GM08714 (cell line): ENCODE results near the gene C15orf62.

Experiments used
- H3K4me3 ChIP-seq: fragments of 200-500 bp; sonication (Bioruptor generic); 2 replicates; pipeline ENCODE4 v1.5.1; 2014; ENCODE audit warnings: mild to moderate bottlenecking, low read length, inconsistent platforms
- ZNF274 ChIP-seq: IDR thresholded peaks from 2 replicates; pipeline ENCODE4 v1.6.1; 2012; ENCODE audit warnings: mild to moderate bottlenecking, low read depth, low read length

Gene C15orf62

DNA sequence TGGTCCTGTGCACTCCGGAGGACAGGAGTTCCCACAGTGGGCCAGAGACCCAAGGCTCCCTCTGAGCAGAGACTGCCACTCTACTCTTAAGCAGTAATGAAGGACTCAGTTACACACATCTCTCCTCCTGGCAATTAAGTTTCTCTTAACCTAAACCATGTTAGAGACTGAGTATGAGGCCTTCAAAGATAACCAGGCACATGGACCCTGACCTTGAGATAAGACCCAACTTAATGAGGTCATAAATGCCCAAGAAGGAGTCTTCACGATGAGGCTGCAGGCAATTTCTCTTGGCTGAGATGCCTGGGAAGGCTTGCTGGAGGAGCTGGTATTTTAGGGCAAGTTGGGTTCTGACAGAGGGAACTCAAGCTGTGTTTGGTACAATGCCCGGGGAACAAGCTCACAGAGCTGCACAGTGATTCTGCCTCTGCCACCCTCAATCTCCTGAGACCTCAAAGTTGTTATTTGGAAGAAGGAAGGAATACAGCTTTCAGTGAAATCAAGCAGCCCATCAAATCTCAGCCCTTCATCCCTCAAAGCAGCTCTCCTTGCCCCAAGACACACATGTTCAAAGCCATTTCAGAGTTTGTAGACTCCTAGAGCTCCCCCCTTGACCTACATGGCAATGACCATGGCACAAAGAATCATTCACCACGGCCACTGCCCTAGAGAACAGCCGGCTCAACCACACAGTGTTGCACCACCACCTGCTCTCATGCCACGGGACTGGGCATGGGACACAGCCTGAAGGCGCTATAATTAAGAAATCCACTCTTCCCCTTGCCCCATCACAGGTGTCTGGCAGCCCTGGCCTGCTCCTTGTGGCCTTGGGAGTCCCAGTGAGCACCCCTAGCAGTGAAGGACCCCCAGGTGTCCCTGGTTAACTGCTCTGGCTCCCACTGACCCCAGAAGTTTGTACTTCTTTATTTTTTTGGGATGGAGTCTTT is 21.8 kb upstream of the C15orf62 start:
- TF ChIP-seq ZNF274: no peak
- H3K4me3 ChIP-seq: no peak overlapping the region

DNA sequence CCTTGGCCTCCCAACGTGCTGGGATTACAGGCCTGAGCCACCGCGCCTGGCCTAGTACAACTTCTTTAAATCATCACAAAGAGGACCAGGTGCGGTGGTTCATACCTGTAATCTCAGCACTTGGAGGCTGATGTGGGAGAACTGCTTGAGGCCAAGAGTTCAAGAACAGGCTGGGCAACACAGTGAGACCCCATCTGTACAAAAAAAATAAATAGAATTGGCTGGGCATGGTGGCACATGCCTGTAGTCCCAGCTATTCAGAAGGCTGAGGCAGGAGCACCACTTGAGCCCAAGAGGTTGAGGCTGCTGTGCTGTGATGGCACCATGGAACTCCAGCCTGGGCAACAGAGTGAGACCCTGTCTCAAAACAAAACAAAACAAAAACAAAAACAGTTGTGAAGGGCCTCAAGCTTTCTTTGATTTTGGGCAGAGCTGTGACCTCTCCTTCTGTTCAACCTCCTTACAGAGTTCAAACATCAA is 20.6 kb upstream of the C15orf62 start:
- TF ChIP-seq ZNF274: no peak
- H3K4me3 ChIP-seq: no peak overlapping the region

DNA sequence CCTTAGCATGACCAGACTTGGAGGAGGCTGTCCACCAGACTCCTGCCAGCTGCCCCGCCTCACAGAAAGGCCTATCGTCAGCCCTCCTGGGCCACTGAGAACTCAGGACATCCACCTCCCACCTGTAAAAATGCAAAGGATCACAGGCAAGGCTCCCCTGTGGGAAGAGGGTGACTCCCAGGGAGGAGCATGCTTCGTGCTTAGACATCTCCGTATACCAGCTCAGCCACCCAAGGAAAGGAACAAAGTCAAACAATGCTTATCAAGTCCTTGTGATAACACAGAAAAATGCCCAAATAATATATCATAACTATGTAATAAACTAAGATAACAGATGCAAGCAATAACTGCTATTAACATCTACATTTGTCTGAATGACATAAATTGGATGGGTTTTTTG is 18.9 kb upstream of the C15orf62 start:
- no peak overlapping the region for H3K4me3 ChIP-seq
- no peak for TF ChIP-seq ZNF274

DNA sequence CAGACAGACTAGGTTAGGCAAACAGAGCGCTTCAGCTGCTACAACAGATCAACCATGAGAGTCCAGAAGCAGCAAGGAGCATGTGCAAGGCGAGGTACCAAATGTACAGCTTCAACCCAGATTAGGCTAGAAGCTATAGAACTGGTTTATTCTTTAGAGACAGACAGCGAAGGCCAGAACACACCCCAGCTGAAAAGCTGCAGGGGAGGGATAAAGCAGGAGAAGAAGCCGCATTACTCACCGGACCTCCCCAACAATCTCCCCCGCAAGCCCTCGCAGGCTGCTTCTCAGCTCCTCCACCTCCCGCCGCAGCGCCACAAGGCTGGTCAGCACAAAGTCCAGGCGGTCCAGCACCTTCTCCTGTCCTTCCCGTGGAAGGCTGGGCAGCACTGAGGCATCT is 18.0 kb upstream of the C15orf62 start:
- H3K4me3 ChIP-seq: no peak overlapping the region
- no peak for TF ChIP-seq ZNF274

DNA sequence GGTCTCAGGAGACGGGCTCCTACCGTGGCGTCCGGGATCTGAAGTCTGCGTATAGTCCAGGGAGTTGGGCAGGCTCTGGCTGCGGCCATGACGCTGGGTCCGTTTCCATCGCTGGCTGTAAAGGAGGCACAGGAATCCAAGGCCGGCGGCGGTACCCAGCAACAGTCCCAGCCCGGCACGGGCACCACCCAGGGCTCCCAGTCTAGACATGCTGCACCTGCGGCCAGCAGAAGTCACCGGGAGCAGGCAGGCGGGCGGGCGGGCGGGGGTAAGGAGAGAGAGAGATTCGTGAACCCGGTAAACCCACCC is 15.3 kb upstream of the C15orf62 start:
- TF ChIP-seq ZNF274: no peak
- H3K4me3 ChIP-seq: peak overlapping the region; percentile 81

DNA sequence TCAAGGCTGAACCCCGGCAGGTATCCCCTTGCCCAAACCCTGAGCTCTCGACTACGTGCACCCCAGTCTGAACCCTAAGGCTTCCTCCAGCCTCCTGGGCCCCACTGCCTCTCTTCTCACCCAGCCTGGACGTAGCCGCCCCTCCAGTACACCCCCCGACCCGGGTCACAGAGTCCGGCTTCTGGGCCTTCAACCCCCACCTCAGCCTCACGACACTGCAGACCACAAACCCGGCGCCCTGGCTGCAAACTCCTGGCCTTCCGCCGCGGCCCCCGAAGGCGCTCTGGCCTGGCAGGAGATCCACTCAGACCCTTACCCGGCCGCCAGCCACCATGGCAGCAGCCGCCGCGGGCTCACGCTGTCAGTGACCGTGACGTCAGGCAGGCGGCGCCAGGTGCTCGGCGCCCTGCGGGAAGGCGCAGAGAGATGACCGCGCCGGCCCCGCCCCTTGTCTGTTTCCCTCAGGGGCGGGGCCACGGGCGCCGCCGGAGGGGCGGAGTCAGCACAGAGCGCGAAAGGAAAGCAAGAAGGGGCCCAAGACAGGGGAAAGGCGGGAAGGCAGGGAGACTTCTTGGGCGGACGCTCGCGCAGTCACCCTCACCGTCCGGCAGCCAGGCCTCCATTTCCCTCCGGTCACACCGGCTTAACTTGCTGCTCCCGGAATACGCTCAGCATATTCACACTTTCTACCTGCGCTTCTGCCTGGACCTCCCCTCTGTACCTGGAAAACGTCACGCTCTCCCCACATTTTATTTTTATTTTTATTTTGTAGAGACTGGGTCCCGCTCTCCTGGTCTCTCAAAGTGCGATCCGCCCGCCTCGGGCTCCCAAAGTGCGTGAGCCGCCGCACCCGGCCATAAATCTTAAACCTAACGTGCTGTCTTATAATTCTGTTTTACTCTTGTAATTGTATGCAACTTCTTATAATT is 14.6 kb upstream of the C15orf62 start, which contains the start of gene RMDN3:
Gene RMDN3, minus strand, starts transcription at position 372 of the 929 bp plus-strand sequence. CDS start 471 bp downstream, outside the sequence.
- peak within 1 kb of the TSS; percentile 81 for H3K4me3 ChIP-seq
- TF ChIP-seq ZNF274: no peak

DNA sequence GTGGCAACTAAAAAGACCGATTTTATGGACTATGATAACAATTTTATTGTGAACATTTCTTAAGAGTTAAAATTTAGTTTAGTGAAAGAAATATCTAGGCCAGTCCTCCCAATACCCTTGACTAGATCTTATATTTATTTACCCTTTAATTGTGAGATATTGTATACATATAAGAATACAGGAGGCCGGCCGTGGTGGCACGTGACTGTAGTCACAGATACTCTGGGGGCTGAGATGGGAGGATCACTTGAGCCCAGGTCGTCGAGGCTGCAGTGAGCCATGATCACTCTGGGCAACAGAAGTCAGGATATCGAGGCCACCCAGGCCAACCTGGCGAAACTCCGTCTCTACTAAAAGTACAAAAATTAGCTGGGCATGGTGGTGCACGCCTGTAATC is 14.0 kb upstream of the C15orf62 start:
- H3K4me3 ChIP-seq: peak overlapping the region; percentile 61; the same call in 1 of the 2 replicates
- TF ChIP-seq ZNF274: no peak

DNA sequence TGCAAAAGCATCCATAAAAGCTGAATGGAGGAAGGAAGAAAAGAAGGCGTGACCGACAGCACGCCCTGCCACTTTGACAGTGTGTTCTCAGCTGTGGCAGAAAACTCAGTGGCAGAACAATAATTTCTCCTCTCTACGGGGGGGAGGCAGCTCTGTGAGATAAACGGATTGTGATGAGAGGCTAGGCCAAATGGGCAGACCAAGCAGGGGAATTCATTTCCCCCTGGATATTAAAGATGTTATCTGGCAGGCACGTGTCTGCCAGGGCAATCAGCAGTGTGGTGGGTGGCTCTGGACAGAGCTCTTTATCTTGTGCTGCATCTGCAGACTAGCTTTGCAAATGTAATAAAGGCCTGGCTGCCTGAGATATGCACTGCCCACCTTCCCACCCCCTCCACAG is 12.8 kb upstream of the C15orf62 start:
- no peak overlapping the region for H3K4me3 ChIP-seq
- no peak for TF ChIP-seq ZNF274

DNA sequence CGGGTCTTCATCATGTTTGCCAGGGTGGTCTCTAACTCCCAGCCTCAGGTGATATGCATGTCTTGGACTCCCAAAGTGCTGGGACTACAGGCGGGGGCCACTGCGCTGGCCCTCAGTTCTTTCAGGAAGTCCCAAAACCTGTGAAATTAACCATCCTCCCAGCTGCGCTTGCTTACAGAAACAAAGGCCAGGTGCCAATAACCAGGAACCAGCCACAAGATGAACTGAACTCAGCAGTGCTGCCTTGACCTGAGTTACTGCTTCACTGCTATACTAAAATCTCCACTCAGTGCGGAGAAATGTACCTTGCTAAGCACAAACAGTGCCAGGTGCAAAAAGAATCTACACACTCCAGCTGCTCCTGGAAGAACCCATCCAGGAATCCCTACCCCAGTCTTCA is 9.8 kb upstream of the C15orf62 start:
- TF ChIP-seq ZNF274: no peak
- H3K4me3 ChIP-seq: no peak overlapping the region

DNA sequence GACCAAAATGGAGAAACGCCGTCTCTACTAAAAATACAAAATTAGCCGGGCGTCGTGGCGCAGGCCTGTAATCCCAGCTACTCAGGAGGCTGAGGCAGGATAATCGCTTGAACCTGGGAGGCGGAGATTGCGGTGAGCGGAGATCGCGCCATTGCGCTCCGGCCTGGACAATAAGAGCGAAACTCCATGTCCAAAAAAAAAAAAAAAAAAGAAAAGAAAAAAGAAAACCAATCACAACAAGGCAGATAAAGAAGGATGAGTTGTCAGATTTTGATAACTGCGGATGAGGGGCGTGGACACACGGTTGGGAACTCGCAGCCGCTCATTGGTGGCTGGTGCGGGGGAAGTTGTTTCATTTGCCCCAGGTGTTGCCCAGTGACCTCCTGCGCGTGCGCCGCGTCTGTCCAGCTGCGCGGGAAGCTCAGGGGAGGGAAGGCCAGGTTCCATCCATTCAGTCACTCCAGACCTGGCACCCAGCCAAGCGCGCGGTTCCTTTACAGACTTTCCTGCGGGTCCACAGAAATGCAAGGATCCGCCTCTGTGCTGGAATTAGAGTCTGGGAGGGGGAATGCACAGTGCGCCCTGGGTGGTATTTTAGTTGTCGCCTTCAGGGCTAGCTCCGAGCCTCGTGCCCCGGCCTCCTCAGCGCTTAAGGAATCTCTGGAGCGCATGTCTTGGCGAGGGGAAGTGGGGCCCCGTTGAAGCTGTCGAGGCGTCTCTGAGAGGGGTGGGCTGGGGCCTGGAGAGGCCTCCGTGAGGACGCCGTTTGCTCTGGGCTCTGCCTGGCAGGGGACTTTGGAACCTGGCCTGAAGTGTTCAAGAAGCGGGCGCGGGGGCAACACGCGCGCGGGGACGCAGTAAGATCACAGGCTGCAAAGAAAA is 6.6 kb upstream of the C15orf62 start:
- TF ChIP-seq ZNF274: no peak
- peak overlapping the region; percentile 25; the same call in 1 of the 2 replicates for H3K4me3 ChIP-seq

DNA sequence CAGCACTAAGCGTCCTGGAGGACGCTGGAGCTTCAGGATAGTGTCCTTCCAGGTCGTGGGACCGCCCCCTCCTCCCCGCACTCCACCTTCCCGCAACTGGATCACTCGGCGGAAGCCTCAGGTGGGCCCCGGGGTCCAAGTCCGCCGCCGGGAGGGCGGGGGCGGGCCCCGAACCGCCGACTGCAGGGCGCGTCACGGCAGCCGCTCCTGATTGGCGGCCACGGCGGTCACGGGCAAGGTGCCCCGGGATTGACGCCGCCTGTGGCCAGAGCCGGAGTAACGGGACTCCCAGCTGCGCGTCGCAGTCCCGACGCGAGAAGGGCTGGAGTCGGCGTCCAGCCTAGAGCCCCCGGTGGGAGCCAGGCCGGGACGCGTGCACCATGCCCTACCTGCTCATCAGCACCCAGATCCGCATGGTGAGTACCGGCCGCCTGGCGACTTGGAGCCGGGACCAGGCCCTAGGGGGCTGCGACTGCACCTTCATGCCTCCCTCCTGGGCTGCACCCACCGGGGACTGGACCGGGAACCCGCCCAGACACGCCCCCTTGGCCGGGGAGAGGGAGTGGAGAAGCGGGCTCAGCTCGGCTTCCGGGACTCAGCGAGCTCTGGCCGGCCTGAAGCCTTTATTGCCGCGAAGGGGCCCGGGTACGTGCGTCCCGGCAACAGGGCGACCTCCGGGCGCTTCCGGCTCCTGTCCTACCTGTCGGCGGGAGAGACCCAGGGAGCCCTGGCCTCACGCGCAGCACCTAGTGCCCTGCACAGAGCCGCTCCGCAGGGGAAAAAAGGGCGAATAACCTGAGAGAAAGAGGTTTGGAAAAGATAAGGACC is 5.8 kb upstream of the C15orf62 start, which contains the start of gene GCHFR:
Gene GCHFR, plus strand, starts transcription at position 268 of the 828 bp plus-strand sequence. Its CDS starts 113 bp downstream, at position 381.
- TF ChIP-seq ZNF274: no peak
- peak within 1 kb of the TSS; percentile 25; the same call in 1 of the 2 replicates for H3K4me3 ChIP-seq

DNA sequence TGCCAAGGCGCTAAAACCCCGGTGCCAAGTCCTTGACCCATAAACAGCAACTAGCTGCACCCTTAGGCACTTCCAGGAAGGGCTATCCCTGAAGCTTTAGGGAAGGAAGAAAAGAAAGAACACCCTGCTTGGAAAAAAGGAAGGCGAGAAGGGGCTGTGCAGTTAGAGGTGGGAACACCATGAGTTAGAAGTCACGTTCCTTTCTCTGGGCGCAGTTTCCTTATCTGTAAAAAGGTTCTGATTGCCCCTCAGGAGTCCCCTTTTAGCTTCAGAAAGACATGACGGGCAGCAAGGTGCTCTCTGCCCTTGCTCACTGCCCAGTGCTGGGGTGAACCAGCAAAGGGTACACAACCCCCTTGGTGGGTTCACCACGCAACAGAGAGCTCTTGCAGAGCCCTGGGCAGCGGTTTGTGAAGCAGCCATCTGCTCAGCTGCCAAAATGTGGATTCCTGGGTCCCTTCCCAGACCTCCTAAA is 5.1 kb upstream of the C15orf62 start:
- peak overlapping the region; percentile 25; the same call in 1 of the 2 replicates for H3K4me3 ChIP-seq
- TF ChIP-seq ZNF274: no peak
